Heart right ventricle (tissue), 16 donors: ENCODE measurements around the gene HAS3. TPM values are rescaled to one million over a fixed set of nuclear protein-coding genes. Genes with fewer than 3 reads are reported as not detected.

Experiments
- ATAC-seq, 8 donors: fragments of 200-7000 bp; cut with Tn5 transposase; one replicate each; pipeline ENCODE4 v1.9.1; 2020; ENCODE audit warnings: mild to moderate bottlenecking in 8 of 8, moderate library complexity in 8 of 8, moderate number of reproducible peaks in 1 of 8
- DNase-seq, 2 donors: peaks; one replicate each; pipeline ENCODE4 v3.0.0-alpha.2; 2020
- H3K27ac ChIP-seq, 10 donors: fragments of 200-600 bp; sonication (generic) in 2 of 10; one replicate each; pipeline versions ENCODE4 v1.5.0 to v1.8.0; 2020 to 2022; ENCODE audit warnings: mild to moderate bottlenecking in 3 of 10
- H3K27me3 ChIP-seq, 7 donors: fragments of 200-600 bp; one replicate each; pipeline ENCODE4 v1.8.0; 2021 to 2022; ENCODE audit warnings: mild to moderate bottlenecking in 2 of 7
- H3K36me3 ChIP-seq, 9 donors: fragments of 200-600 bp; sonication (generic) in 1 of 9; one replicate each; pipeline versions ENCODE4 v1.5.0 to v1.8.0; 2020 to 2022; ENCODE audit warnings: mild to moderate bottlenecking in 2 of 9
- H3K4me1 ChIP-seq, 9 donors: fragments of 200-600 bp; sonication (generic) in 1 of 9; one replicate each; pipeline versions ENCODE4 v1.5.0 to v1.8.0; 2020 to 2022; ENCODE audit warnings: mild to moderate bottlenecking in 4 of 9
- H3K4me3 ChIP-seq, 10 donors: fragments of 200-600 bp; sonication (generic) in 2 of 10; one replicate each; pipeline versions ENCODE4 v1.5.0 to v1.8.0; 2020 to 2022; ENCODE audit warnings: mild to moderate bottlenecking in 7 of 10, moderate library complexity in 2 of 10
- H3K9me3 ChIP-seq, 11 donors: fragments of 200-600 bp in 10 of 11; sonication (generic) in 2 of 11; one replicate each; pipeline versions ENCODE4 v1.5.0 to v1.8.0; 2013 to 2022; ENCODE audit warnings: mild to moderate bottlenecking in 2 of 11, control low read depth in 1 of 11, moderate library complexity in 1 of 11
- CTCF ChIP-seq, 9 donors: fragments of 200-600 bp; sonication (generic) in 2 of 9; IDR thresholded peaks; one replicate each; pipeline versions ENCODE4 v1.5.0 to v1.8.0; 2021 to 2022; ENCODE audit warnings: antibody characterized with exemption in 9 of 9, mild to moderate bottlenecking in 5 of 9, moderate library complexity in 1 of 9
- WGBS, 2 donors: extraction: QIAGEN DNeasy Blood & Tissue Kit; methylation state at CpG; one replicate each; pipeline ENCODE4 v1.1.7; 2013; ENCODE audit warnings: inconsistent platforms in 1 of 2; 5-methylcytosine and 5-hydroxymethylcytosine counted together
- intact Hi-C, 10 donors: fragments of 100-400 bp; cut with DNase I; formaldehyde crosslinking; loops; one replicate each; pipeline versions ENCODE4 v1.11.1 to v1.14.2; 2022
- polyA plus RNA-seq, 2 donors: library from polyadenylated mRNA; stranded (reverse); fragments of 200-250 nt; gene quantifications; one replicate each; pipeline ENCODE4 v1.2.3, GENCODE V29; 2013
- total RNA-seq, 10 donors: library from RNA; stranded (reverse); fragmentation: NEBNext Ultra II Directional in 3 of 10; extraction: Animal tissue kit (Norgen Biotek cat#: 25700) in 3 of 10; gene quantifications; one replicate each; pipeline versions ENCODE4 v1.2.1 to v1.2.4, GENCODE V29; 2021 to 2023
- donor health status: Arrhythmogenic right ventricular cardiomyopathy.
- donor health status: ischemic (EF 13 %, LVEDD 7.1; RV severe dilation, severe dysfunction).
- donor health status: healthy with polysubstance abuse.
- donor health status: DM: no; HTN: yes; CAD: no.
- donor health status: DM: no; HTN: no; CAD: no.
- donor health status: ischemic (EF 25% LVEDD 6.9; RV normal size, moderate dysfunction).
- donor health status: ischemic (EF 25% LVEDD 5.7; RV mildly dilated, moderate dysfunction).
- donor health status: healthy.
- donor health status: DM: yes; HTN: yes; CAD: no.
- donor health status: Ischemic cardiomyopathy.
- donor health status: ischemic (EF 35%, LVEDD 5.7; RV mildly dilated, moderate dysfunction).
- donor health status: nonischemic (EF 11% LVEDD 7.7; RV severe dilation, severe dysfunction).
- donor health status: DM: yes; HTN: yes; CAD: no.
- donor health status: PGD.
- donor health status: ischemic (EF 29% LVEDD 5.4; RV normal size, mild dysfunction).
- donor health status: nonischemic (EF 23%, LVEDD 6.1; RV moderate dilation, normal function).

The HAS3 gene
- total and polyA plus RNA-seq, 12 donors, result 0.15 to 1.8 (median 0.38) TPM

GRCh38 chr16:69116256-69116875 is 10.9 kb downstream of the HAS3 start:
- Histone ChIP-seq H3K27ac (peak overlapping the region in 6 of 10 donors; percentile 9 to 76 (median 48)), H3K4me1 (peaks cover 6 to 58% (median 27%) of the 10 kb centered on the region in 9 donors), H3K36me3 (peaks cover 0 to 79% (median 24%) of the 10 kb centered on the region in 9 donors), H3K4me3 (no peak overlapping the region), H3K27me3 (no peaks in the 10 kb centered on the region), H3K9me3 (no peaks in the 10 kb centered on the region)
- DNase-seq (no peak), ATAC-seq (no peak)
- WGBS, 2 donors, result 74 to 78% methylated on average over 7 of the region's 7 CpGs
- intact Hi-C loops, result loop anchor here in 3 of 10 donors (10.0 kb wide), 3 partner anchors 122 to 592 kb away; partner anchors contain the start of gene TANGO6 (in 1 of the 3)
- TF ChIP-seq CTCF (IDR thresholded peaks at IDR 0.05), result no peak

GRCh38 chr16:69116906-69117305 is 11.5 kb downstream of the HAS3 start:
- H3K4me3 ChIP-seq, result no peak overlapping the region
- DNase-seq, result no peak
- peak overlapping the region in 6 of 10 donors; percentile 9 to 76 (median 48) for H3K27ac ChIP-seq
- ATAC-seq, result peak in 4 of 8 donors; percentile 42 to 73 (median 59)
- no peak for TF ChIP-seq CTCF (IDR thresholded peaks at IDR 0.05)
- no peaks in the 10 kb centered on the region for H3K27me3 ChIP-seq
- peaks cover 6 to 53% (median 27%) of the 10 kb centered on the region in 9 donors for H3K4me1 ChIP-seq
- intact Hi-C loops, result loop anchor here in 3 of 10 donors (10.0 kb wide), 3 partner anchors 122 to 592 kb away; partner anchors contain the start of gene TANGO6 (in 1 of the 3)
- WGBS, 2 donors, result 58 to 59% methylated on average over 6 of the region's 6 CpGs
- no peaks in the 10 kb centered on the region for H3K9me3 ChIP-seq
- H3K36me3 ChIP-seq, result peaks cover 0 to 83% (median 24%) of the 10 kb centered on the region in 9 donors

- WGBS, 2 donors, result 89 to 93% methylated on average over 2 of the region's 2 CpGs
- H3K36me3 ChIP-seq, result peaks cover 0 to 85% (median 24%) of the 10 kb centered on the region in 9 donors
Observed at GRCh38 chr16:69118468-69118867, 13.0 kb downstream of the HAS3 start.

GRCh38 chr16:69118994-69119393 is 13.5 kb downstream of the HAS3 start:
- H3K4me1 ChIP-seq, result peaks cover 6 to 44% (median 27%) of the 10 kb centered on the region in 9 donors
- WGBS, 2 donors, result 79 to 81% methylated on average over 2 of the region's 2 CpGs
- DNase-seq, result no peak
- peak overlapping the region in 1 of 10 donors; percentile 30 for H3K27ac ChIP-seq
- no peak for ATAC-seq
- intact Hi-C loops, result loop anchor here in 3 of 10 donors (10.0 kb wide), 3 partner anchors 124 to 594 kb away; partner anchors contain the start of gene TANGO6 (in 1 of the 3)
- no peak overlapping the region for H3K4me3 ChIP-seq
- H3K27me3 ChIP-seq, result no peaks in the 10 kb centered on the region
- H3K36me3 ChIP-seq, result peaks cover 0 to 80% (median 24%) of the 10 kb centered on the region in 9 donors
- TF ChIP-seq CTCF (IDR thresholded peaks at IDR 0.05), result no peak
- no peaks in the 10 kb centered on the region for H3K9me3 ChIP-seq

More at GRCh38 chr16:69118468-69118867, 13.0 kb downstream of the HAS3 start:
- DNase-seq (no peak), ATAC-seq (no peak)
- no peak for TF ChIP-seq CTCF (IDR thresholded peaks at IDR 0.05)
- H3K4me3 ChIP-seq, result no peak overlapping the region
- H3K27ac ChIP-seq, result peak overlapping the region in 1 of 10 donors; percentile 76
- intact Hi-C loops, result loop anchor here in 3 of 10 donors (10.0 kb wide), 3 partner anchors 124 to 594 kb away; partner anchors contain the start of gene TANGO6 (in 1 of the 3)
- no peaks in the 10 kb centered on the region for H3K9me3 ChIP-seq
- H3K27me3 ChIP-seq, result no peaks in the 10 kb centered on the region
- H3K4me1 ChIP-seq, result peaks cover 6 to 44% (median 27%) of the 10 kb centered on the region in 9 donors
